ENCODE measurements around the gene KCNJ2.

The KCNJ2 gene

GRCh38 chr17:70190959-70191805 lies 21.9 kb downstream of the KCNJ2 start:
- in situ Hi-C loops (cut with MboI; ENCODE audit: low pct_unique_long_range_greater_than_20kb, low sequenced_read_pairs) = no loop called here
- no peak for DNase-seq

GRCh38 chr17:70195091-70195490 lies 25.8 kb downstream of the KCNJ2 start:
- DNase-seq = no peak
- in situ Hi-C loops (cut with MboI; ENCODE audit: low pct_unique_long_range_greater_than_20kb, low sequenced_read_pairs) = no loop called here

- in situ Hi-C loops (cut with MboI; ENCODE audit: low pct_unique_long_range_greater_than_20kb, low sequenced_read_pairs) = no loop called here
- DNase-seq = no peak
These were observed 32.6 kb downstream of the KCNJ2 start for GRCh38 chr17:70201872-70202419.

DNA sequence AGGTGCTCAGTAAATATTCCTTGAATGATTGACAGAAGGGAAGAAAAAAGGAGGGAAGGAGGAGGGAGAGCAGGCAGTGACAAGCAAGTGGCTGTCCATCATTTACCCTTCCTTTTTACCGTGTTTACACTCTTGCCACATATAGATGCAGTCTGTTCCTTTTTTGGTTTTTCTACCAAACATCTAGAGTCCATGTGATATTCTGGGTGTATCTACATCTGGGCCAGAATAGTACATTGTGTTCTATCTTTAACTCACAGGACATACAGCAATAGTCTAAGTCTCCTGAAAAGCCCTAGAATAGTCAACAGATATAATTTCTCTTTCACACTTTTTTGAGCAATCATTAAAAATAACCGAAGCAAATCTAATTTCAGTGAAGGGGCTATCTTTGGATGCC lies 33.5 kb downstream of the KCNJ2 start:
- no peak for DNase-seq
- in situ Hi-C loops (cut with MboI; ENCODE audit: low pct_unique_long_range_greater_than_20kb, low sequenced_read_pairs) = no loop called here

DNA sequence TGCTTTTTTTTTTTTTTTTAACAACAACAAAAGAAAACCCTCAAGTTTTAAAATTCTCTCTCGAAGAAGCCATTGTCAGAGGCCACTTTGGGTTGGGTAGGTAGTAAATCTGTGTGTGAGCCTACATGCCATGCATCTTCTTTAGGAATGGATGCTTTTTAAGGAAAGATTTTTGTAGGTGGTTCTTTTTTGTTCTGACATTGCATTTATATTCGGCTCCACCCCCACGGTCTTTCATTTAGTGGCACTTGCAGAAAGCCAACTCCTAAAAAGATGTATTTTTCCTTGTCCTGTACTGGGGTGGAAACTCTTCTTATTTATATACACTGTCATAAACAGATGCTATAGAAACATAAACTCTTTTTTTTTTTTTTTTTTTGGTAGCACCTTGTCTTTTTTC lies 35.1 kb downstream of the KCNJ2 start:
- no peak for DNase-seq
- in situ Hi-C loops (cut with MboI; ENCODE audit: low pct_unique_long_range_greater_than_20kb, low sequenced_read_pairs) = no loop called here

DNA sequence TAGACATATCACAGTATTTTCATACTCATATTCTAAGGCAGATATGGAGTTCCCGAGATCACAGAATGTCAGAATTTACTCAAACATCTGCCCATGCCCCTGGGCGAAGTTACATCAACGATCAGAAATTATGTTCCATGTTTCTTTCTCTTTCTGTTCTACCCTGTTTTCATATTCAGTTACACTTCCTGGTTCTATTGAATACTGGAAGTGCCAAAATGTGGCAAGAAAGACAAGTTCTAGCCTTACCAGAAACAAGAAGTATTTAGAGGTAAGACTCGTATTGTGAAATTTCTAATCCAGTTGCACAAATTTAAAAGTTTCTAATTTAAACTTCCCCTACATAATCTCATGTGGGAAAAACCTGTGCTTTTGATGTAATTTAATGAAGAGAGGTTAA lies 36.1 kb downstream of the KCNJ2 start:
- in situ Hi-C loops (cut with MboI; ENCODE audit: low pct_unique_long_range_greater_than_20kb, low sequenced_read_pairs) = no loop called here
- DNase-seq = no peak

DNA sequence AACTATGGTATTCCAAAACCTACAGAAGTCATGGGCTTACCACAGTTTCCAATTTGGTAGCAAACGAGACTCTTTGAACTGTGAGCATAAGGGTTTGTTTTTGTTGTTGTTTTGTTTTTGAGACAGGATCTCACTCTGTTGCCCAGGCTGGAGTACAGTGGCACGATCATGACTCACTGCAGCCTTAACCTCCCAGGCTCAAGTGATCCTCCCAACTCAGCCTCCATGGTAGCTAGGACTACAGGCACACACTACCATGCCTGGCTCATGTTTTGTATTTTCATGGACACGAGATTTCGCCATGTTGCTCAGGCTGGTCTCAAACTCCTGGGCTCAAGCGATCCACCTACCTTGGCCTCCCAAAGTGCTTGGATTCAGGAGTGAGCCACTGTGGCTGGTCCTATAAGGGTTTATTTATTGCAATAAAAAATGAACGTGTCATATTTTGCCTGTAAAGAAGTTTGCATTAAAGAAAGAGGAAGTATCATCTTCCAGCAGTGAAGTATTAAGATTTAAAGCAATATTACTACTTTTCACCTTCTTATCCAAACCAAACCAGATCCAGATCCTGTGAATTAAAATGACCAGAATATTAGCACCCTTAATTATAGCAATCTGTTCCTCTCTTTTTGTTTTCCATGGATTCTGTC lies 37.2 kb downstream of the KCNJ2 start:
- in situ Hi-C loops (cut with MboI; ENCODE audit: low pct_unique_long_range_greater_than_20kb, low sequenced_read_pairs) = no loop called here
- no peak for DNase-seq

DNA sequence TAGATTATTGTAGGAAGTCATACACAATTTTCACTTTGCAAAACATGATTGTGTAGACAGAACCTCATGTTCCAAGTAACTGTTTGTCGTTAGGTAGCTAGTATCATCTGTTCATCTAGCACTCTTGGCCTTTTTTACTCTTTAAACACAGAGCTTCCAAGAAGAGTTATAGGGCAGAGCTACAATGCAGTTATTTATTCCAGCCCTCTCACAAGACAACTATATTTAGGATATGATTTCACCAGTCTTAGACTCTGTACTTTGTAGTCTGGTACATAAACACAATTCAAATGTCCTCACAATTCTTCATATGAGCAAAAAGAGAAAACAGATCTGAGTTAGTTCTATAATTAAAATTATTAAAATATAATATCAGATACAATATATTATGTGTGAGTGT lies 37.9 kb downstream of the KCNJ2 start:
- in situ Hi-C loops (cut with MboI; ENCODE audit: low pct_unique_long_range_greater_than_20kb, low sequenced_read_pairs) = no loop called here
- DNase-seq = no peak

DNA sequence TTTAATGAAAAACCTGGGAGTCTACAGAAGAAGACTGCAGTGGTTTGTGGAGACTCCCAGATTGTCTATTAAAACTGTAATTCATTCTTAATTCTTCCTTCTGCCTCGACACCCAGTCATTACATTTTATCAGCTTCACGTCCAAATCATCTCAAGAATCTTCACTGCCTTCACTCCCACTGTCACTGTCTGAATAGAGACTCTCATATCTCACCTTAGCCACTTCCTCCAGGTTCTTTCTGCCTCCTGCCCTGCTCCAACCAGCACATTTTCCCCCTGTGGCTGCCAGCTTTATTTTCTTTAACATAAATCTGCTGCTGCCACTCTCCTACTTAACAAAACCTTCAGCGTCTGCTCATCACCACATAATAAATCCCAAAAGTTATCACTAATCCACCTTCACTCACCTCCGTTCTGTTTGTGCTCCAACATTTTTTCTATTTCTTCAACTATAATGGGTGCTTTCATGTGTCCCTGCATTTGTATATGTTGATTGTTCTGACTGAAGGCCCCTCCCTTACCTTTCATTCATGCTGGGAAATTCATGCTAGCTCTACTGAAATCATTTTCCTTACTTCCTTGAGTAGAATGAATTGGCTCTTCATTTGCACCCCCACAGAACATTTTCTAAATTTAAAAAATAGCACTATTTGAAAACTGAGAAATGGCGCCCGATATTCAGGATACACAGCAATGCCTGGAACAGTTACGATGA lies 38.9 kb downstream of the KCNJ2 start:
- in situ Hi-C loops (cut with MboI; ENCODE audit: low pct_unique_long_range_greater_than_20kb, low sequenced_read_pairs) = no loop called here
- DNase-seq = no peak

DNA sequence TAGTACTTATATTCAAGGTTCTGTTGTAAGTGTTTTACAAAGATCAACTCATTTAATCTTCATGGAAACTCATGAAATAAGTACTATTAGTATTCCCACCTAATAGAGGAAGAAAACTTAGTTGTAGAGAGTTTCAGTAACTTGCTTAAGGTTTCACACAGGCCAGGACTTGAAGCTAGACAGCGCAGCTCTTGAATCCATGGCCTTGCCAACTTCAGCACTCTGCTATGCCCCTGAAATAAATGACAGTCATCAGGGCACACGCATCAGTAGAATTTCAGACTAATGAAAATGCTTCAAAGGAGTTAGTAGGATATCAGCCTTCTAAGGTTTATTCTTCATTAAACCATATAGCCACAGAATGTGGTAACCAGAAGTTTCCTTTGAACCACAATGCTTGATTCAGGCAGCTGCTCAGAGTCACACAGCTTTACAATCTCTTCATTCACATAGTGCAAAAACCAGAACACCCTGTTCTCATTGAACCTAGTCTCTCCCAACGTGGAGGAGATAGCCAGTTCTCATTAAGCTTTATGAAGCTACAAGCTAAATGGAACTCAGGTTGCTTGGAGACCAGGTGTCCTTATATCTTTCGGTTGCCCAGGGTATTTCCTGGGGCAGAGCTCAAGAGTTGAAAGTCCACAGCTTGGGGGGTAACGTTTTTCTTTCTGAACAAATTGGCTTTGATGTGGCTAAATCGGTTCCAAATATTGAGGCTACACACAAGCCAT lies 39.7 kb downstream of the KCNJ2 start:
- no peak for DNase-seq
- in situ Hi-C loops (cut with MboI; ENCODE audit: low pct_unique_long_range_greater_than_20kb, low sequenced_read_pairs) = no loop called here

- in situ Hi-C loops (cut with MboI; ENCODE audit: low pct_unique_long_range_greater_than_20kb, low sequenced_read_pairs) = no loop called here
These were observed 46.3 kb downstream of the KCNJ2 start for GRCh38 chr17:70215656-70216055.

GRCh38 chr17:70217571-70217970 lies 48.2 kb downstream of the KCNJ2 start:
- in situ Hi-C loops (cut with MboI; ENCODE audit: low pct_unique_long_range_greater_than_20kb, low sequenced_read_pairs) = no loop called here
- DNase-seq = no peak

More at GRCh38 chr17:70215656-70216055, 46.3 kb downstream of the KCNJ2 start:
- DNase-seq = no peak

GRCh38 chr17:70225276-70225675 lies 55.9 kb downstream of the KCNJ2 start:
- no peak for DNase-seq

More at GRCh38 chr17:70225276-70225675, 55.9 kb downstream of the KCNJ2 start:
- in situ Hi-C loops (cut with MboI; ENCODE audit: low pct_unique_long_range_greater_than_20kb, low sequenced_read_pairs) = no loop called here
